Stimulated activated CD8-positive, alpha-beta memory T cell treated with anti-CD3 and anti-CD28 coated beads, Interleukin-7, amount 100 ng/mL, for 48 hours (primary cell): Measurements from ENCODE around the gene POU3F3.

ENCODE experiments used
- DNase-seq, 2 donors: peaks; one replicate each; pipeline ENCODE4 v3.0.0-alpha.2; 2020; ENCODE audit warnings: low read depth in 1 of 2; ENCODE audit errors: extremely low read depth in 1 of 2

The POU3F3 gene

DNA sequence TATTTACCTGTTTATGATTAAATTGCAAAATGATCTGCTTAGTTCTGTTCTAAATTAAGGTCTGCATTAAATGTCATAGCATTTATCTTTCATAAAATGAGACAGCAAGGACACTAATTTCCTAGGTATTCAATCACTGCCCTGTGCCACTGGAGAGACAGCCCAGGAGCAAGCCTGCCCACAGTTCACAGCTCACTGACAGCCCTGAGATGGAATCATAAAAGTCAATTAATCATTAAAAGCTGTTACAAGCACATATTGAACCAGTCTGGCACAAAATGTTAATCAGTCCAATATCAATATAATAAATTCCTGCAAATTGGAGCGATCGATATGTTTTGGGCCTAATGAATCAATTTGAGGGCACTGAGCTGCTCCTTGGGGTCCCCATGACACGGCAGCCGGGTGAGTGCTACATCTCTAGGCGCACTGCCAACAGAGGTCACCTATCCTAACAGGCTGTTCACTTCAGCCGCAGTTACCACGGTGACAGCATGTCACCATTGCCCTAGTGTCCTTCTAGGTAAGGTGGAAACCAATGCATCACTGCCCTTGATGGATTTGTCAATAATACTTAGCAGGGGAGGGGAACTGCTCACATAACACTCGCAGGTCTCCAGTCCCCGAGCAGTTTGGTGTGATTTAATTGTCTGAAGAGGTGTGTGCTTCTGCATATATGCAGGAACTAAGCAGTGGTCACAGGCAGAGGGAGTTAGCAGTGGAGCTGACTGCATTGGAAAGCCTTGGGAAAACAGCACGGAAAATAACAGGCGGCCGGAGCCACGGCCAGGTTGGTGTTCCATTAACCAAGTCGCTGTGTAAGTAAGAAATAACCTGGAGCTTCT is 47.3 kb downstream of the POU3F3 start:
- DNase-seq: no peak

DNA sequence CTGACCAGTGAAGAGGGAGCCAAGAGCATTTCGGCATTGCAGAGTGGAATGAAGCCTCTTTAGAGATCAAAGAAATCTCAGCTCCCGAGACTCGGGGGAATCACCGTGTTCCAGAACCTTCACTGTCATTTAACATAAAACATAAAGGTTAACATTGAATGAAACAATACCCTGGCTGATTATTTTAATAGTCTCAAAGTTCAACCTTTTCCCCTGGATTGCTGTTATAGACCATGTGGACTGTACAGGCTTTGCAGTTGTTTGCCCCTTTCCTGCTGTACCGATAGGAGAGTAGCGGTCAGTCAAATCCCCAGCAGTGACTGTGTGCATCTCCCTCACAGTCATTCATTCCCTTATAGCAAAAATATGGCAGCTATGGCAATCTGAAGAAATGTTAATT is 48.4 kb downstream of the POU3F3 start:
- no peak for DNase-seq
